Measurements from ENCODE around the gene NAB2. TPM values are rescaled to one million over a fixed set of nuclear protein-coding genes. Genes with fewer than 3 reads are reported as not detected.

NAB2 gene
- polyA plus RNA-seq, 2 of the 4 experiments (the other 2 are of a cell fraction) = 8.6 to 9.8 TPM

DNA sequence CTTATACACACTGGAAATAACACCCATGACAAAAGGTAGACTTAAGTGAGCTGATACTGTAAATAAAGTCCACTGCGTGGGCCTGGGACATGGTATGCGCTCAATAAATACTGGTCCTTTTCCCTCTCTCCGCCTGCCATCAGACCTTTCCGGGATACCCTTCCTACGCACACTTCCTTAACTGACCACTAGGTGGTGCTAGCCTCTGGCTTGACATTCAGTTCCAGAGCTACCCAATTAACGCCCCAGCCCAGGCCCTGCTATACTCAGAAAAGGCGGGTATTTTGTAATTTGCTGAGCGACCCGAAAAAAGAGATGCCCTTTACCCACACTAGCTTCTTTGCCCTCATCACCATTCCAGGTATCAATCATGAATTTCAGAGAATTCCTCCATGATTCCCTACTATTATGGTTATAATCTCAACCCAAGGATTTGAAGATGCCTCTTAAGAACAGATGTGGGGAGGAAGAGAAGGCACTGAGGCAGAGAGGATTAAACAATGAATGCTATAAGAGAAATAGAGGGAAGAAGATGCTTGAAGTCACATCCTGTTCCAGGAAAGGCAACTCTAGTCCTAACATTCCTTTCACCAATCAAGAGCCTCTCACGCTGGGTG lies 35.5 kb downstream of the NAB2 start:
- H3K9me3 ChIP-seq = peaks cover 4% of the 10 kb centered on the region; the same call in 1 of the 3 replicates
- H3K4me2 ChIP-seq = no peak overlapping the region
- TF ChIP-seq RAD21 (conservative IDR thresholded peaks at IDR 0.05 in 1 of 2, IDR thresholded peaks at IDR 0.05 in 1 of 2) (peak; percentile 86 to 92), EHF (CRISPR knock-in tag; IDR thresholded peaks at IDR 0.05) (no peak), NFE2L2 (conservative IDR thresholded peaks at IDR 0.05; ENCODE audit: low read length) (no peak), ZC3H11A (IDR thresholded peaks at IDR 0.05) (no peak), TFCP2L1 (CRISPR knock-in tag; IDR thresholded peaks at IDR 0.05) (no peak), ZNF302 (CRISPR knock-in tag; IDR thresholded peaks at IDR 0.05) (no peak), RARB (CRISPR knock-in tag; IDR thresholded peaks at IDR 0.05) (no peak), GATA3 (IDR thresholded peaks at IDR 0.05; ENCODE audit: borderline replicate concordance) (no peak), RFX5 (IDR thresholded peaks at IDR 0.05) (no peak), EHMT2 (IDR thresholded peaks at IDR 0.05; ENCODE audit: low read depth) (no peak), MAZ (IDR thresholded peaks at IDR 0.05; ENCODE audit: borderline replicate concordance, low read depth, low read length) (no peak), SMC3 (IDR thresholded peaks at IDR 0.05) (peak; percentile 90), ZSCAN20 (CRISPR knock-in tag; IDR thresholded peaks at IDR 0.05) (no peak), FOXS1 (CRISPR knock-in tag; IDR thresholded peaks at IDR 0.05) (no peak)
- TF ChIP-seq, protein P1, sequence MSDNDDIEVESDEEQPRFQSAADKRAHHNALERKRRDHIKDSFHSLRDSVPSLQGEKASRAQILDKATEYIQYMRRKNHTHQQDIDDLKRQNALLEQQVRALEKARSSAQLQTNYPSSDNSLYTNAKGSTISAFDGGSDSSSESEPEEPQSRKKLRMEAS (IDR thresholded peaks at IDR 0.05) = 0 out of 2 replicates have a peak, but pooled peaks have one; percentile 10
- TF ChIP-seq, protein P2, sequence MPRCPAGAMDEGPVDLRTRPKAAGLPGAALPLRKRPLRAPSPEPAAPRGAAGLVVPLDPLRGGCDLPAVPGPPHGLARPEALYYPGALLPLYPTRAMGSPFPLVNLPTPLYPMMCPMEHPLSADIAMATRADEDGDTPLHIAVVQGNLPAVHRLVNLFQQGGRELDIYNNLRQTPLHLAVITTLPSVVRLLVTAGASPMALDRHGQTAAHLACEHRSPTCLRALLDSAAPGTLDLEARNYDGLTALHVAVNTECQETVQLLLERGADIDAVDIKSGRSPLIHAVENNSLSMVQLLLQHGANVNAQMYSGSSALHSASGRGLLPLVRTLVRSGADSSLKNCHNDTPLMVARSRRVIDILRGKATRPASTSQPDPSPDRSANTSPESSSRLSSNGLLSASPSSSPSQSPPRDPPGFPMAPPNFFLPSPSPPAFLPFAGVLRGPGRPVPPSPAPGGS (IDR thresholded peaks at IDR 0.05) = no peak
- TF ChIP-seq, protein P3, sequence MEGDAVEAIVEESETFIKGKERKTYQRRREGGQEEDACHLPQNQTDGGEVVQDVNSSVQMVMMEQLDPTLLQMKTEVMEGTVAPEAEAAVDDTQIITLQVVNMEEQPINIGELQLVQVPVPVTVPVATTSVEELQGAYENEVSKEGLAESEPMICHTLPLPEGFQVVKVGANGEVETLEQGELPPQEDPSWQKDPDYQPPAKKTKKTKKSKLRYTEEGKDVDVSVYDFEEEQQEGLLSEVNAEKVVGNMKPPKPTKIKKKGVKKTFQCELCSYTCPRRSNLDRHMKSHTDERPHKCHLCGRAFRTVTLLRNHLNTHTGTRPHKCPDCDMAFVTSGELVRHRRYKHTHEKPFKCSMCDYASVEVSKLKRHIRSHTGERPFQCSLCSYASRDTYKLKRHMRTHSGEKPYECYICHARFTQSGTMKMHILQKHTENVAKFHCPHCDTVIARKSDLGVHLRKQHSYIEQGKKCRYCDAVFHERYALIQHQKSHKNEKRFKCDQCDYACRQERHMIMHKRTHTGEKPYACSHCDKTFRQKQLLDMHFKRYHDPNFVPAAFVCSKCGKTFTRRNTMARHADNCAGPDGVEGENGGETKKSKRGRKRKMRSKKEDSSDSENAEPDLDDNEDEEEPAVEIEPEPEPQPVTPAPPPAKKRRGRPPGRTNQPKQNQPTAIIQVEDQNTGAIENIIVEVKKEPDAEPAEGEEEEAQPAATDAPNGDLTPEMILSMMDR (IDR thresholded peaks at IDR 0.05) = peak; percentile 94
- TF ChIP-seq, protein P4, sequence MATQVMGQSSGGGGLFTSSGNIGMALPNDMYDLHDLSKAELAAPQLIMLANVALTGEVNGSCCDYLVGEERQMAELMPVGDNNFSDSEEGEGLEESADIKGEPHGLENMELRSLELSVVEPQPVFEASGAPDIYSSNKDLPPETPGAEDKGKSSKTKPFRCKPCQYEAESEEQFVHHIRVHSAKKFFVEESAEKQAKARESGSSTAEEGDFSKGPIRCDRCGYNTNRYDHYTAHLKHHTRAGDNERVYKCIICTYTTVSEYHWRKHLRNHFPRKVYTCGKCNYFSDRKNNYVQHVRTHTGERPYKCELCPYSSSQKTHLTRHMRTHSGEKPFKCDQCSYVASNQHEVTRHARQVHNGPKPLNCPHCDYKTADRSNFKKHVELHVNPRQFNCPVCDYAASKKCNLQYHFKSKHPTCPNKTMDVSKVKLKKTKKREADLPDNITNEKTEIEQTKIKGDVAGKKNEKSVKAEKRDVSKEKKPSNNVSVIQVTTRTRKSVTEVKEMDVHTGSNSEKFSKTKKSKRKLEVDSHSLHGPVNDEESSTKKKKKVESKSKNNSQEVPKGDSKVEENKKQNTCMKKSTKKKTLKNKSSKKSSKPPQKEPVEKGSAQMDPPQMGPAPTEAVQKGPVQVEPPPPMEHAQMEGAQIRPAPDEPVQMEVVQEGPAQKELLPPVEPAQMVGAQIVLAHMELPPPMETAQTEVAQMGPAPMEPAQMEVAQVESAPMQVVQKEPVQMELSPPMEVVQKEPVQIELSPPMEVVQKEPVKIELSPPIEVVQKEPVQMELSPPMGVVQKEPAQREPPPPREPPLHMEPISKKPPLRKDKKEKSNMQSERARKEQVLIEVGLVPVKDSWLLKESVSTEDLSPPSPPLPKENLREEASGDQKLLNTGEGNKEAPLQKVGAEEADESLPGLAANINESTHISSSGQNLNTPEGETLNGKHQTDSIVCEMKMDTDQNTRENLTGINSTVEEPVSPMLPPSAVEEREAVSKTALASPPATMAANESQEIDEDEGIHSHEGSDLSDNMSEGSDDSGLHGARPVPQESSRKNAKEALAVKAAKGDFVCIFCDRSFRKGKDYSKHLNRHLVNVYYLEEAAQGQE (IDR thresholded peaks at IDR 0.05) = no peak
- ATAC-seq = peak; percentile 46 to 61; a peak in 3 of 6 replicates
- peaks cover 10% of the 10 kb centered on the region; the same call in 2 of the 3 replicates for H3K4me1 ChIP-seq
- H3K4me3 ChIP-seq = no peak overlapping the region
- WGBS (ENCODE audit: missing lambda C conversion rate) = 13% methylated on average over 10 of the region's 10 CpGs
- DNase-seq (ENCODE audit: low read depth in 1 of 2, low spot score in 1 of 2) = peak; percentile 77 to 84
- CTCF ChIA-PET = interaction anchor here (0.7 to 20.0 kb wide), 39 partner anchors 8 to 436 kb away, joined by 3 to 1152 read pairs (median 6); partner anchors contain the start of genes LRP1-AS, PTGES3 and STAT6
- POLR2A ChIA-PET = no interaction called here
- no peak for FAIRE-seq
- no peak overlapping the region for H3K27ac ChIP-seq

DNA sequence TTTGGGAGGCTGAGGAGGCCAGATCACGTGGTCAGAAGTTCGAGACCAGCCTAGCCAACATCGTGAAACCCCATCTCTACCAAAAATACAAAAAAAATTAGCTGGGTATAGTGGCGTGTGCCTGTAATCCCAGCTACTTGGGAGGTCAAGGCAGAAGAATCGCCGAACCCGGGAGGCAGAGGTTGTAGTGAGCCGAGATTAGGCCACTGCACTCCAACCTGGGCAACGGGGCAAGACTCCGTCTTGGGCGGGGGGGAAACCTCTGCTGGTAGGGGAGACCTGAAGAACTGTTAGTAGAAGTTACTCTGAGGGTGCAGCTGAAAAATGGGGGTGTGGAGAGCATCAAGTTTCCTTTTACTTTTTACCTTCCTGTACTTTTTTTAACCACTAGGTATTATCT lies 37.1 kb downstream of the NAB2 start:
- Histone ChIP-seq H3K9me3 (peaks cover 4% of the 10 kb centered on the region; the same call in 1 of the 3 replicates), H3K4me1 (peaks cover 23% of the 10 kb centered on the region; the same call in 2 of the 3 replicates), H3K4me2 (no peak overlapping the region), H3K4me3 (no peak overlapping the region), H3K27ac (no peak overlapping the region)
- no peak for DNase-seq (ENCODE audit: low read depth in 1 of 2, low spot score in 1 of 2)
- no peak for ATAC-seq
- ChIA-PET CTCF (interaction anchor here (1.0 to 20.0 kb wide), 14 partner anchors 10 to 327 kb away, joined by 3 to 1152 read pairs (median 23); partner anchors contain the start of genes LRP1-AS and STAT6), POLR2A (interaction anchor here (0.7 to 0.8 kb wide), 2 partner anchors 47 to 610 kb away, joined by 3 to 4 read pairs; no protein-coding TSS in a partner anchor)
- WGBS (ENCODE audit: missing lambda C conversion rate) = 75% methylated on average over 11 of the region's 11 CpGs
- no peak for FAIRE-seq
- TF ChIP-seq, protein P5, sequence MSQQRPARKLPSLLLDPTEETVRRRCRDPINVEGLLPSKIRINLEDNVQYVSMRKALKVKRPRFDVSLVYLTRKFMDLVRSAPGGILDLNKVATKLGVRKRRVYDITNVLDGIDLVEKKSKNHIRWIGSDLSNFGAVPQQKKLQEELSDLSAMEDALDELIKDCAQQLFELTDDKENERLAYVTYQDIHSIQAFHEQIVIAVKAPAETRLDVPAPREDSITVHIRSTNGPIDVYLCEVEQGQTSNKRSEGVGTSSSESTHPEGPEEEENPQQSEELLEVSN (IDR thresholded peaks at IDR 0.05; ENCODE audit: borderline replicate concordance, low read depth) = no peak
- no peak for TF ChIP-seq RCOR1 (IDR thresholded peaks at IDR 0.05; ENCODE audit: low read depth, low read length)
- TF ChIP-seq, protein P6, sequence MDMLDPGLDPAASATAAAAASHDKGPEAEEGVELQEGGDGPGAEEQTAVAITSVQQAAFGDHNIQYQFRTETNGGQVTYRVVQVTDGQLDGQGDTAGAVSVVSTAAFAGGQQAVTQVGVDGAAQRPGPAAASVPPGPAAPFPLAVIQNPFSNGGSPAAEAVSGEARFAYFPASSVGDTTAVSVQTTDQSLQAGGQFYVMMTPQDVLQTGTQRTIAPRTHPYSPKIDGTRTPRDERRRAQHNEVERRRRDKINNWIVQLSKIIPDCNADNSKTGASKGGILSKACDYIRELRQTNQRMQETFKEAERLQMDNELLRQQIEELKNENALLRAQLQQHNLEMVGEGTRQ (IDR thresholded peaks at IDR 0.05) = no peak
- TF ChIP-seq POLR2AphosphoS2 (conservative IDR thresholded peaks at IDR 0.05; ENCODE audit: low read length) = no peak
- TF ChIP-seq EP300 (IDR thresholded peaks at IDR 0.05) = no peak
- no peak for TF ChIP-seq HOXA7 (CRISPR knock-in tag; IDR thresholded peaks at IDR 0.05)
- no peak for TF ChIP-seq FOSB (CRISPR knock-in tag; IDR thresholded peaks at IDR 0.05)
- TF ChIP-seq, protein P1 (IDR thresholded peaks at IDR 0.05) = no peak
- TF ChIP-seq, protein P7, sequence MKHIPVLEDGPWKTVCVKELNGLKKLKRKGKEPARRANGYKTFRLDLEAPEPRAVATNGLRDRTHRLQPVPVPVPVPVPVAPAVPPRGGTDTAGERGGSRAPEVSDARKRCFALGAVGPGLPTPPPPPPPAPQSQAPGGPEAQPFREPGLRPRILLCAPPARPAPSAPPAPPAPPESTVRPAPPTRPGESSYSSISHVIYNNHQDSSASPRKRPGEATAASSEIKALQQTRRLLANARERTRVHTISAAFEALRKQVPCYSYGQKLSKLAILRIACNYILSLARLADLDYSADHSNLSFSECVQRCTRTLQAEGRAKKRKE (CRISPR knock-in tag; IDR thresholded peaks at IDR 0.05; ENCODE audit: low read depth) = no peak
- TF ChIP-seq KDM5A (IDR thresholded peaks at IDR 0.05) = no peak
- TF ChIP-seq HEYL (CRISPR knock-in tag; IDR thresholded peaks at IDR 0.05) = no peak

Measured in A549 (cell line).